HCT116 (cell line): ENCODE measurements around the gene WDR48. TPM values are rescaled to one million over a fixed set of nuclear protein-coding genes. Genes with fewer than 3 reads are reported as not detected.

Source experiments
- ATAC-seq: fragments of 200-7000 bp; cut with Tn5 transposase; 2 replicates; pipeline ENCODE4 v1.9.1; 2020; ENCODE audit warnings: mild to moderate bottlenecking, moderate library complexity
- BruUV-seq: library from RNA; stranded (reverse); fragments of 400-500 nt; replicated peaks from 2 replicates; lab custom pipeline; 2021; lab: Mats Ljungman, UMichigan
- CTCF ChIA-PET: fragments of 300-600 bp; sonication (Branson Sonifier 250); formaldehyde crosslinking; loops from one replicate; lab custom pipeline; 2021; ENCODE audit warnings: antibody characterized with exemption; lab: Charles Lee
- POLR2A ChIA-PET: fragments of 300-600, 350-600 bp; sonication (Branson Sonifier 250); formaldehyde crosslinking; loops from one replicate; lab custom pipeline; 2021; ENCODE audit warnings: antibody characterized with exemption; lab: Charles Lee
- RAD21 ChIA-PET, 2 experiments: fragments of 300-600 bp; sonication (Branson Sonifier 250); formaldehyde crosslinking; loops; one replicate each; lab custom pipeline; 2023; ENCODE audit warnings: low total read pairs in 2 of 2; ENCODE audit not compliant: uncharacterized antibody in 2 of 2, unreplicated experiment in 2 of 2, low non-redundant PET in 1 of 2; lab: Charles Lee
- DNase-seq: peaks from one replicate; pipeline ENCODE4 v3.0.0-alpha.2; 2010; ENCODE audit warnings: low read depth, low spot score
- H2AFZ ChIP-seq: fragments of 200-600 bp; shearing (Covaris generic), sonication (generic); 2 replicates; pipeline ENCODE4 v1.6.1; 2017; ENCODE audit warnings: low read depth, mixed run types, mixed read lengths, antibody characterized with exemption, low read length; ENCODE audit not compliant: poor library complexity, severe bottlenecking
- H3K27ac ChIP-seq: 2 replicates; pipeline ENCODE4 v1.5.1; 2012; ENCODE audit warnings: low read depth, low read length
- H3K27me3 ChIP-seq: fragments of 200-600 bp; sonication (generic); 2 replicates; pipeline ENCODE4 v1.6.1; 2016; ENCODE audit warnings: mixed run types, low read length, mixed read lengths; ENCODE audit not compliant: insufficient read depth
- H3K36me3 ChIP-seq, 2 experiments: fragments of 200-500 bp in 1 of 2; fragments of 200-600 bp in 1 of 2; sonication (Bioruptor generic) in 1 of 2; sonication (generic) in 1 of 2; 2 replicates each; pipeline versions ENCODE4 v1.5.1 to v1.6.1; 2014 to 2016; ENCODE audit warnings: low read length in 2 of 2, inconsistent platforms in 1 of 2, mixed read lengths in 1 of 2, mixed run types in 1 of 2; ENCODE audit not compliant: insufficient read depth in 2 of 2, control insufficient read depth in 1 of 2
- H3K4me1 ChIP-seq, 2 experiments: fragments of 200-600 bp in 1 of 2; sonication (generic) in 1 of 2; 2 replicates each; pipeline versions ENCODE4 v1.5.1 to v1.6.1; 2012 to 2017; ENCODE audit warnings: low read length in 2 of 2, inconsistent platforms in 1 of 2, mild to moderate bottlenecking in 1 of 2, mixed read lengths in 1 of 2, mixed run types in 1 of 2, moderate library complexity in 1 of 2; ENCODE audit not compliant: insufficient read depth in 2 of 2, control insufficient read depth in 1 of 2
- H3K4me2 ChIP-seq: fragments of 200-600 bp; sonication (generic); 2 replicates; pipeline ENCODE4 v1.6.1; 2017; ENCODE audit warnings: mixed run types, low read length, mixed read lengths
- H3K4me3 ChIP-seq, 2 experiments: fragments of 200-600 bp in 1 of 2; sonication (generic) in 1 of 2; replicated peaks in 1 of 2; 2 replicates each; pipeline ENCODE4 v1.5.1; 2011 to 2016; ENCODE audit warnings: low read length in 2 of 2, control low read depth in 1 of 2, low read depth in 1 of 2, mild to moderate bottlenecking in 1 of 2, mixed read lengths in 1 of 2, mixed run types in 1 of 2
- H3K79me2 ChIP-seq: fragments of 200-600 bp; sonication (generic); 2 replicates; pipeline ENCODE4 v1.6.1; 2017; ENCODE audit warnings: mild to moderate bottlenecking, mixed run types, low read length, moderate library complexity, mixed read lengths; ENCODE audit not compliant: insufficient read depth
- H3K9ac ChIP-seq: fragments of 200-600 bp; sonication (generic); 2 replicates; pipeline ENCODE4 v1.6.1; 2016; ENCODE audit warnings: low read length, mixed read lengths
- H3K9me2 ChIP-seq: fragments of 200-600 bp; sonication (generic), shearing (Covaris generic); 2 replicates; pipeline ENCODE4 v1.6.1; 2017; ENCODE audit warnings: mixed run types, mild to moderate bottlenecking, moderate library complexity; ENCODE audit not compliant: insufficient read depth
- H3K9me3 ChIP-seq, 2 experiments: fragments of 200-500 bp in 1 of 2; fragments of 200-600 bp in 1 of 2; sonication (Bioruptor generic) in 1 of 2; sonication (generic) in 1 of 2; 2 replicates each; pipeline ENCODE4 v1.6.1; 2014 to 2017; ENCODE audit warnings: low read length in 2 of 2, mixed read lengths in 2 of 2, inconsistent platforms in 1 of 2, low read depth in 1 of 2, mild to moderate bottlenecking in 1 of 2, mixed run types in 1 of 2, moderate library complexity in 1 of 2; ENCODE audit not compliant: control insufficient read depth in 1 of 2, insufficient read depth in 1 of 2
- H4K20me1 ChIP-seq: fragments of 200-600 bp; sonication (generic), shearing (Covaris generic); 2 replicates; pipeline ENCODE4 v1.6.1; 2017; ENCODE audit warnings: mixed run types, mild to moderate bottlenecking, moderate library complexity; ENCODE audit not compliant: insufficient read depth
- EZH2 ChIP-seq: fragments of 200-600 bp; sonication (generic); IDR thresholded peaks from 2 replicates; pipeline ENCODE4 v1.6.1; 2017; ENCODE audit warnings: antibody characterized with exemption, mixed run types
- FOSL1 ChIP-seq: IDR thresholded peaks from 2 replicates; pipeline ENCODE4 v1.6.1; 2012; ENCODE audit warnings: low read depth
- POLR2A ChIP-seq: IDR thresholded peaks from 2 replicates; pipeline ENCODE4 v1.7.0; 2011; ENCODE audit warnings: borderline replicate concordance; ENCODE audit not compliant: insufficient read depth, insufficient read length; ENCODE audit errors: extremely low read depth
- POLR2AphosphoS5 ChIP-seq: IDR thresholded peaks from 2 replicates; pipeline ENCODE4 v1.6.1; 2011; ENCODE audit warnings: mild to moderate bottlenecking, low read depth, low read length, moderate library complexity
- RAD21 ChIP-seq: IDR thresholded peaks from 2 replicates; pipeline ENCODE4 v1.6.1; 2012; ENCODE audit warnings: low read depth, mild to moderate bottlenecking
- SP1 ChIP-seq: IDR thresholded peaks from 2 replicates; pipeline ENCODE4 v1.6.1; 2012; ENCODE audit warnings: low read depth
- YY1 ChIP-seq: IDR thresholded peaks from 2 replicates; pipeline ENCODE4 v1.6.1; 2011; ENCODE audit warnings: low read length, low read depth, moderate library complexity, mild to moderate bottlenecking; ENCODE audit not compliant: insufficient replicate concordance; ENCODE audit errors: extremely low read depth
- ZFX ChIP-seq: fragments of 450-650 bp; IDR thresholded peaks from 2 replicates; pipeline ENCODE4 v1.6.1; 2017
- intact Hi-C: fragments of 100-400 bp; cut with micrococcal nuclease; formaldehyde crosslinking; loops from 2 replicates; pipeline ENCODE4 v1.10.0; 2022
- total RNA-seq: library from RNA; stranded (reverse); gene quantifications from one replicate; pipeline ENCODE4 v1.2.1, GENCODE V29; 2021; ENCODE audit not compliant: unreplicated experiment
- TF ChIP-seq, protein P1 (sequence below): IDR thresholded peaks from 2 replicates; pipeline ENCODE4 v1.6.1; 2012; ENCODE audit warnings: low read depth

Gene WDR48
- total RNA-seq, 1 experiment from 2014 or later: 35.6 TPM

DNA sequence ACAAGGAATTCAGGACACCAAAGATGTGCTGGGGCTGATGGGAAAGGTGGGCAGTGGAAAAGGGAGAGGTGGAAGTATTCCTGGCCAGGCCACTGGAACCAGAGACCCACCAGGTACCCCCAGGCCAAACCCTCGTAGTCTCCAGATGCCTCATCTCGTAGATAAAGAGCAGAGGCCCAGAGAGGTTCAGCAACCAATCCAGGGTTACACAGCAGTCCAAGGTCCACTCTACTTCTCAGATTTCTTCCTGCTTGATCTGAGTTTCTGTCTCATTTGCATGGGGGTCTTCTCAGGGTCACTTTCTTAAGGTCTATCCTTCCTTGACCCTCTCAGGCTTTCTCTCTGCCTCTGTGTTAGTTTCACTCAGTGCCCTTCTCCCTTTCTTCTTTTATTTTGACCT is 60.7 kb downstream of the WDR48 start:
- Histone ChIP-seq H3K9me3 (no peaks in the 10 kb centered on the region), H3K4me1 (peaks cover 6 to 10% of the 10 kb centered on the region in 2 experiments), H2AFZ (no peak overlapping the region), H3K27ac (no peak overlapping the region), H3K4me3 (no peak overlapping the region)
- no peak for TF ChIP-seq EZH2
- no peak for TF ChIP-seq RAD21
- no peak for TF ChIP-seq POLR2AphosphoS5
- TF ChIP-seq, all 23 proteins: peak for 0
- H3K27me3 ChIP-seq: no peaks in the 10 kb centered on the region
- intact Hi-C loops: no loop called here
- no TSS peak for BruUV-seq
- no peaks in the 10 kb centered on the region for H4K20me1 ChIP-seq
- H3K4me2 ChIP-seq: no peak overlapping the region
- DNase-seq (no peak), ATAC-seq (no peak)
- ChIA-PET CTCF (no interaction called here), POLR2A (no interaction called here), RAD21 (no interaction called here)
- H3K36me3 ChIP-seq: no peaks in the 10 kb centered on the region
- no peaks in the 10 kb centered on the region for H3K79me2 ChIP-seq
- H3K9ac ChIP-seq: no peak overlapping the region
- no peaks in the 10 kb centered on the region for H3K9me2 ChIP-seq

DNA sequence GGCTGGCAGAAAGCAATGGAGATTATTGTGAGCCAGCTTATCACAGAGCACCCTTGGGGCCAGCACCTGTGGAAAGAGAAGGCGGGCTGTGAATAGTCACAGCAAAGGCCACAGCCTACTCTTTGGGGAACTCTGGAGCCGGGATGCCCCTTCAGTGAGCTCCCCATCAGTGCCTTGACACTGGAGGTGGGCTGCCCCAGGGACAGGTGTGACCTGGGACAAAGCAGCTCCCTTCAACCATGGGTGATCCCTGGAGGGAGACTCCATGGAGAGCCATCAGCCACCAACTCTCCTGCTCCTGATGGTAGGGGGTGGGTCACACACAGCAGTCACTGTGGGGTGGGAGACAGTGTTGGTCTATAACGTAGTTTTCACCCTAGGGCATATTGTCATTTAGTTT is 61.5 kb downstream of the WDR48 start:
- no peaks in the 10 kb centered on the region for H4K20me1 ChIP-seq
- ChIA-PET POLR2A (no interaction called here), RAD21 (no interaction called here), CTCF (no interaction called here)
- no peak overlapping the region for H3K4me2 ChIP-seq
- no peaks in the 10 kb centered on the region for H3K9me3 ChIP-seq
- no peak for DNase-seq
- H3K4me1 ChIP-seq: peaks cover 2% of the 10 kb centered on the region in 2 experiments
- intact Hi-C loops: no loop called here
- no peaks in the 10 kb centered on the region for H3K9me2 ChIP-seq
- H3K4me3 ChIP-seq: no peak overlapping the region
- no peak overlapping the region for H3K27ac ChIP-seq
- H3K27me3 ChIP-seq: no peaks in the 10 kb centered on the region
- no peak overlapping the region for H2AFZ ChIP-seq
- H3K36me3 ChIP-seq: no peaks in the 10 kb centered on the region
- H3K79me2 ChIP-seq: no peaks in the 10 kb centered on the region
- TF ChIP-seq RAD21 (no peak), FOSL1 (no peak), SP1 (no peak), ZFX (no peak), YY1 (no peak), POLR2A (no peak)
- TF ChIP-seq, protein P1, sequence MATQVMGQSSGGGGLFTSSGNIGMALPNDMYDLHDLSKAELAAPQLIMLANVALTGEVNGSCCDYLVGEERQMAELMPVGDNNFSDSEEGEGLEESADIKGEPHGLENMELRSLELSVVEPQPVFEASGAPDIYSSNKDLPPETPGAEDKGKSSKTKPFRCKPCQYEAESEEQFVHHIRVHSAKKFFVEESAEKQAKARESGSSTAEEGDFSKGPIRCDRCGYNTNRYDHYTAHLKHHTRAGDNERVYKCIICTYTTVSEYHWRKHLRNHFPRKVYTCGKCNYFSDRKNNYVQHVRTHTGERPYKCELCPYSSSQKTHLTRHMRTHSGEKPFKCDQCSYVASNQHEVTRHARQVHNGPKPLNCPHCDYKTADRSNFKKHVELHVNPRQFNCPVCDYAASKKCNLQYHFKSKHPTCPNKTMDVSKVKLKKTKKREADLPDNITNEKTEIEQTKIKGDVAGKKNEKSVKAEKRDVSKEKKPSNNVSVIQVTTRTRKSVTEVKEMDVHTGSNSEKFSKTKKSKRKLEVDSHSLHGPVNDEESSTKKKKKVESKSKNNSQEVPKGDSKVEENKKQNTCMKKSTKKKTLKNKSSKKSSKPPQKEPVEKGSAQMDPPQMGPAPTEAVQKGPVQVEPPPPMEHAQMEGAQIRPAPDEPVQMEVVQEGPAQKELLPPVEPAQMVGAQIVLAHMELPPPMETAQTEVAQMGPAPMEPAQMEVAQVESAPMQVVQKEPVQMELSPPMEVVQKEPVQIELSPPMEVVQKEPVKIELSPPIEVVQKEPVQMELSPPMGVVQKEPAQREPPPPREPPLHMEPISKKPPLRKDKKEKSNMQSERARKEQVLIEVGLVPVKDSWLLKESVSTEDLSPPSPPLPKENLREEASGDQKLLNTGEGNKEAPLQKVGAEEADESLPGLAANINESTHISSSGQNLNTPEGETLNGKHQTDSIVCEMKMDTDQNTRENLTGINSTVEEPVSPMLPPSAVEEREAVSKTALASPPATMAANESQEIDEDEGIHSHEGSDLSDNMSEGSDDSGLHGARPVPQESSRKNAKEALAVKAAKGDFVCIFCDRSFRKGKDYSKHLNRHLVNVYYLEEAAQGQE: no peak
- H3K9ac ChIP-seq: no peak overlapping the region
- ATAC-seq: no peak
- BruUV-seq: no TSS peak
